Measurements from ENCODE around the gene AGBL2. TPM values are rescaled to one million over a fixed set of nuclear protein-coding genes. Genes with fewer than 3 reads are reported as not detected.
A peak's percentile ranks its signal among the peaks of the same experiment; 100 is the strongest.
"Not testable (repeated sequence)": the region's sequence is repeated elsewhere in the genome, so short reads cannot be mapped to it uniquely, and the experiment has no call there.

The AGBL2 gene
- total and polyA plus RNA-seq, 2 donors = 2.7 to 8.4 TPM

- Histone ChIP-seq H3K4me1 (ENCODE audit: control insufficient read depth in 2 of 2, insufficient read depth in 2 of 2, low read length in 2 of 2) (no peaks in the 10 kb centered on the region), H3K27me3 (ENCODE audit: control insufficient read depth in 2 of 2, insufficient read depth in 1 of 2, low read length in 1 of 2) (no peaks in the 10 kb centered on the region), H3K9me3 (ENCODE audit: control insufficient read depth in 2 of 2, insufficient read depth in 1 of 2, low read length in 1 of 2) (peaks cover 0 to 10% of the 10 kb centered on the region in 2 donors), H3K4me3 (ENCODE audit: low read length in 2 of 2) (no peak overlapping the region), H3K27ac (ENCODE audit: low read depth in 1 of 2, low read length in 1 of 2) (no peak overlapping the region), H3K36me3 (ENCODE audit: control insufficient read depth in 2 of 2, insufficient read depth in 2 of 2, low read length in 1 of 2) (no peaks in the 10 kb centered on the region)
- WGBS = 94% methylated on average over 3 of the region's 3 CpGs
- DNase-seq (ENCODE audit: low read depth in 6 of 9, low spot score in 9 of 9) = no peak
These were observed 65.9 kb downstream of the AGBL2 start for GRCh38 chr11:47649276-47649675.

DNA sequence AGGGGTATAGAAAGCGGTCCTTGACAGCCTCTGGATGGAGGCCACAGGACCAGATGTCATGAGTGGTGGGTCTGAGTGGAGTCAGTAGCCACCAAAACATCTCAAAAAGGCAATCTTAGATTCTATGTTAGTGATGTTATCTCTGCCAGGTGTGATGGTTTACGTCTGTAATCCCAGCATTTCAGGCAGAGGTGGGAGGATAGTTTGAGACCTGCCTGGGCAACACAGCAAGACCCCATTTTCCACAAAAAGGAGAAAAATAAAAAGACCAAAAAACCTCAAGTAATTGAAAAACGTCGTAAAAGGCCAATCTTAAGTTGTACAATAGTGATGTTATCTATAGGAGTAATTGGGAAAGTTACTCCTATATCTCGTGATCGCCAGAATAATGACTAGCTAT lies 69.2 kb downstream of the AGBL2 start:
- Histone ChIP-seq H3K4me1 (ENCODE audit: control insufficient read depth in 2 of 2, insufficient read depth in 2 of 2, low read length in 2 of 2) (peaks cover under 1 to 13% of the 10 kb centered on the region in 2 donors), H3K27ac (ENCODE audit: low read depth in 1 of 2, low read length in 1 of 2) (no peak overlapping the region), H3K36me3 (ENCODE audit: control insufficient read depth in 2 of 2, insufficient read depth in 2 of 2, low read length in 1 of 2) (no peaks in the 10 kb centered on the region), H3K9me3 (ENCODE audit: control insufficient read depth in 2 of 2, insufficient read depth in 1 of 2, low read length in 1 of 2) (no peaks in the 10 kb centered on the region), H3K27me3 (ENCODE audit: control insufficient read depth in 2 of 2, insufficient read depth in 1 of 2, low read length in 1 of 2) (no peaks in the 10 kb centered on the region), H3K4me3 (ENCODE audit: low read length in 2 of 2) (no peak overlapping the region)
- WGBS = 97% methylated on average over 6 of the region's 6 CpGs
- no peak for DNase-seq (ENCODE audit: low read depth in 6 of 9, low spot score in 9 of 9)

- H3K27ac ChIP-seq (ENCODE audit: low read depth in 1 of 2, low read length in 1 of 2) = no peak overlapping the region
- no peaks in the 10 kb centered on the region for H3K9me3 ChIP-seq (ENCODE audit: control insufficient read depth in 2 of 2, insufficient read depth in 1 of 2, low read length in 1 of 2)
- 95% methylated on average over 6 of the region's 6 CpGs for WGBS
- no peaks in the 10 kb centered on the region for H3K36me3 ChIP-seq (ENCODE audit: control insufficient read depth in 2 of 2, insufficient read depth in 2 of 2, low read length in 1 of 2)
- H3K4me1 ChIP-seq (ENCODE audit: control insufficient read depth in 2 of 2, insufficient read depth in 2 of 2, low read length in 2 of 2) = peaks cover 3 to 15% of the 10 kb centered on the region in 2 donors
- DNase-seq (ENCODE audit: low read depth in 6 of 9, low spot score in 9 of 9) = no peak
- no peaks in the 10 kb centered on the region for H3K27me3 ChIP-seq (ENCODE audit: control insufficient read depth in 2 of 2, insufficient read depth in 1 of 2, low read length in 1 of 2)
- H3K4me3 ChIP-seq (ENCODE audit: low read length in 2 of 2) = no peak overlapping the region
These were observed 69.7 kb downstream of the AGBL2 start for GRCh38 chr11:47645500-47645899.

GRCh38 chr11:47642099-47642855 lies 72.9 kb downstream of the AGBL2 start, which contains the start of gene MTCH2:
Gene MTCH2, minus strand, starts transcription at chr11:47642559. Its CDS starts 94 bp downstream, at chr11:47642465.
- Histone ChIP-seq H3K4me3 (ENCODE audit: low read length in 2 of 2) (peak within 1 kb of the TSS; percentile 86 to 95), H3K4me1 (ENCODE audit: control insufficient read depth in 2 of 2, insufficient read depth in 2 of 2, low read length in 2 of 2) (peaks cover 3 to 15% of the 10 kb centered on the region in 2 donors)
- under 1% methylated on average over 78 of the region's 78 CpGs for WGBS

DNA sequence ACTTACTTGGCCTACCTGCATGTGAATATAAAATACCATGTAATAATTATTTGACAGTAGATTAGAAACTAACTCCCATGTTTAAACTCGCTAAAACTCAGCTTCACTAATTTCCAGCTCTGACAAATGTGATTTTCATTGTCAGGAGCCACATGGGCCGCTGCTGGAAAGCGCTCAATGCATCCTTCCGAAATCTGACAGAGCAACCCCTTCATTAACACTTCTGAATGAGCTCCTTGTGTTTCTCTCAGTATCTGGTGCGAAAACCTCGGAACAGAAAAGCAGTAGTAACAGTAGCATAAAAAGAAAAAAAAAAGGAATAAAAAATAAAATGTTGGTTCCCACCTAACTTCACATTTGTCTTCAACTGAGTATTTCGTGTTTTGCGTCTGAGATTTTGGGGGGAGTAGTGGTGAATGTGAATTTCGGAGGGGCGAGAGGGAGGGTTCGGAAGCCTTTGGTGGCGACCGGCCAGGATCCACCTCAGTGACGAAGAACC lies 73.5 kb downstream of the AGBL2 start:
- Histone ChIP-seq H3K9me3 (ENCODE audit: control insufficient read depth in 2 of 2, insufficient read depth in 1 of 2, low read length in 1 of 2) (no peaks in the 10 kb centered on the region), H3K4me1 (ENCODE audit: control insufficient read depth in 2 of 2, insufficient read depth in 2 of 2, low read length in 2 of 2) (peaks cover 3 to 15% of the 10 kb centered on the region in 2 donors), H3K36me3 (ENCODE audit: control insufficient read depth in 2 of 2, insufficient read depth in 2 of 2, low read length in 1 of 2) (peaks cover 16 to 21% of the 10 kb centered on the region in 2 donors), H3K4me3 (ENCODE audit: low read length in 2 of 2) (peak overlapping the region; percentile 86 to 95), H3K27ac (ENCODE audit: low read depth in 1 of 2, low read length in 1 of 2) (peak overlapping the region; percentile 89 to 90), H3K27me3 (ENCODE audit: control insufficient read depth in 2 of 2, insufficient read depth in 1 of 2, low read length in 1 of 2) (no peaks in the 10 kb centered on the region)
- WGBS = 15% methylated on average over 14 of the region's 14 CpGs
- DNase-seq (ENCODE audit: low read depth in 6 of 9, low spot score in 9 of 9) = peak in 3 of 9 donors; percentile 4 to 10 (median 6)

More at GRCh38 chr11:47642099-47642855, 72.9 kb downstream of the AGBL2 start, which contains the start of gene MTCH2:
- no peaks in the 10 kb centered on the region for H3K9me3 ChIP-seq (ENCODE audit: control insufficient read depth in 2 of 2, insufficient read depth in 1 of 2, low read length in 1 of 2)
- peaks cover 14 to 16% of the 10 kb centered on the region in 2 donors for H3K36me3 ChIP-seq (ENCODE audit: control insufficient read depth in 2 of 2, insufficient read depth in 2 of 2, low read length in 1 of 2)
- H3K27me3 ChIP-seq (ENCODE audit: control insufficient read depth in 2 of 2, insufficient read depth in 1 of 2, low read length in 1 of 2) = no peaks in the 10 kb centered on the region
- peak; percentile 88 to 97 (median 93) for DNase-seq (ENCODE audit: low read depth in 6 of 9, low spot score in 9 of 9)
- peak within 1 kb of the TSS; percentile 89 to 90 for H3K27ac ChIP-seq (ENCODE audit: low read depth in 1 of 2, low read length in 1 of 2)

DNA sequence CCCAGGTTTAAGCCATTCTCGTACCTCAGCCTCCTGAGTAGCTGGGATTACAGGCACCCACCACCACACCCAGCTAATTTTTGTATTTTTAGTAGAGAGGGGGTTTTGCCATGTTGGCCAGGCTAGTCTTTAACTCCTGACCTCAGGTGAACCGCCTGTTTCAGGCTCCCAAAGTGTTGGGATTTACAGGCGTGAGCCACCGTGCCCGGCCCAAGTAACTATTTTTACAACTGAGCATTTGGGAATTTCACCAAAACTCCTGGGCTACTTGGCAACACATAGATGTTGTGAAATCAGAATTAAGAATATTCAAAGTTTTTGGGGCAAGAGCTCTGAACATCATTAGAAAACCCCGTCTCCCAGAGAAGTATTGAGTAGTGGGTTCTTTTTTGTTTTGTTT lies 74.7 kb downstream of the AGBL2 start:
- DNase-seq (ENCODE audit: low read depth in 6 of 9, low spot score in 9 of 9); H3K9me3 ChIP-seq (ENCODE audit: control insufficient read depth in 2 of 2, insufficient read depth in 1 of 2, low read length in 1 of 2); H3K27me3 ChIP-seq (ENCODE audit: control insufficient read depth in 2 of 2, insufficient read depth in 1 of 2, low read length in 1 of 2); H3K4me3 ChIP-seq (ENCODE audit: low read length in 2 of 2); H3K27ac ChIP-seq (ENCODE audit: low read depth in 1 of 2, low read length in 1 of 2): not testable (repeated sequence)
- Histone ChIP-seq H3K36me3 (ENCODE audit: control insufficient read depth in 2 of 2, insufficient read depth in 2 of 2, low read length in 1 of 2) (peaks cover 20 to 21% of the 10 kb centered on the region in 2 donors), H3K4me1 (ENCODE audit: control insufficient read depth in 2 of 2, insufficient read depth in 2 of 2, low read length in 2 of 2) (peaks cover 3 to 15% of the 10 kb centered on the region in 2 donors)
- WGBS = 98% methylated on average over 6 of the region's 6 CpGs

GRCh38 chr11:47636331-47636730 lies 78.8 kb downstream of the AGBL2 start:
- not testable (repeated sequence) for H3K4me1 ChIP-seq (ENCODE audit: control insufficient read depth in 2 of 2, insufficient read depth in 2 of 2, low read length in 2 of 2); H3K27ac ChIP-seq (ENCODE audit: low read depth in 1 of 2, low read length in 1 of 2); H3K27me3 ChIP-seq (ENCODE audit: control insufficient read depth in 2 of 2, insufficient read depth in 1 of 2, low read length in 1 of 2); H3K9me3 ChIP-seq (ENCODE audit: control insufficient read depth in 2 of 2, insufficient read depth in 1 of 2, low read length in 1 of 2); H3K4me3 ChIP-seq (ENCODE audit: low read length in 2 of 2); DNase-seq (ENCODE audit: low read depth in 6 of 9, low spot score in 9 of 9)
- H3K36me3 ChIP-seq (ENCODE audit: control insufficient read depth in 2 of 2, insufficient read depth in 2 of 2, low read length in 1 of 2) = peaks cover 45 to 50% of the 10 kb centered on the region in 2 donors
- 89% methylated on average over 11 of the region's 11 CpGs for WGBS

GRCh38 chr11:47631473-47631872 lies 83.7 kb downstream of the AGBL2 start:
- DNase-seq (ENCODE audit: low read depth in 6 of 9, low spot score in 9 of 9) = no peak
- Histone ChIP-seq H3K36me3 (ENCODE audit: control insufficient read depth in 2 of 2, insufficient read depth in 2 of 2, low read length in 1 of 2) (peaks cover 58 to 72% of the 10 kb centered on the region in 2 donors), H3K4me3 (ENCODE audit: low read length in 2 of 2) (no peak overlapping the region), H3K4me1 (ENCODE audit: control insufficient read depth in 2 of 2, insufficient read depth in 2 of 2, low read length in 2 of 2) (no peaks in the 10 kb centered on the region), H3K27ac (ENCODE audit: low read depth in 1 of 2, low read length in 1 of 2) (no peak overlapping the region), H3K9me3 (ENCODE audit: control insufficient read depth in 2 of 2, insufficient read depth in 1 of 2, low read length in 1 of 2) (no peaks in the 10 kb centered on the region), H3K27me3 (ENCODE audit: control insufficient read depth in 2 of 2, insufficient read depth in 1 of 2, low read length in 1 of 2) (no peaks in the 10 kb centered on the region)
- 96% methylated on average over 5 of the region's 5 CpGs for WGBS

- WGBS = 98% methylated on average over 4 of the region's 4 CpGs
- no peak for DNase-seq (ENCODE audit: low read depth in 6 of 9, low spot score in 9 of 9)
- peaks cover 50 to 79% of the 10 kb centered on the region in 2 donors for H3K36me3 ChIP-seq (ENCODE audit: control insufficient read depth in 2 of 2, insufficient read depth in 2 of 2, low read length in 1 of 2)
These were observed 87.1 kb downstream of the AGBL2 start for GRCh38 chr11:47628026-47628425.

More at GRCh38 chr11:47628026-47628425, 87.1 kb downstream of the AGBL2 start:
- no peaks in the 10 kb centered on the region for H3K27me3 ChIP-seq (ENCODE audit: control insufficient read depth in 2 of 2, insufficient read depth in 1 of 2, low read length in 1 of 2)
- no peak overlapping the region for H3K27ac ChIP-seq (ENCODE audit: low read depth in 1 of 2, low read length in 1 of 2)
- H3K4me3 ChIP-seq (ENCODE audit: low read length in 2 of 2) = no peak overlapping the region
- no peaks in the 10 kb centered on the region for H3K4me1 ChIP-seq (ENCODE audit: control insufficient read depth in 2 of 2, insufficient read depth in 2 of 2, low read length in 2 of 2)
- no peaks in the 10 kb centered on the region for H3K9me3 ChIP-seq (ENCODE audit: control insufficient read depth in 2 of 2, insufficient read depth in 1 of 2, low read length in 1 of 2)
